ENCODE results near the gene SEC14L5.

Gene SEC14L5

GRCh38 chr16:4976611-4977145 lies 18.5 kb downstream of the SEC14L5 start:
- Mint-ChIP-seq H3K4me1 (ENCODE audit: low read depth) (peaks cover 28% of the 10 kb centered on the region), H3K9me3 (no peaks in the 10 kb centered on the region), H3K27me3 (peaks cover 39% of the 10 kb centered on the region), H3K27ac (no peak overlapping the region), H3K4me3 (no peak overlapping the region), H3K36me3 (ENCODE audit: low read depth) (no peaks in the 10 kb centered on the region)
- intact Hi-C loops (cut with micrococcal nuclease), result loop anchor here (2.0 kb wide), 1 partner anchor 18 kb away; the partner anchor contains the start of gene SEC14L5

GRCh38 chr16:4979164-4979563 lies 21.0 kb downstream of the SEC14L5 start:
- no peaks in the 10 kb centered on the region for H3K36me3 Mint-ChIP-seq (ENCODE audit: low read depth)
- intact Hi-C loops (cut with micrococcal nuclease), result no loop called here
- no peaks in the 10 kb centered on the region for H3K9me3 Mint-ChIP-seq
- H3K27ac Mint-ChIP-seq, result peak overlapping the region; percentile 2
- peaks cover 35% of the 10 kb centered on the region for H3K27me3 Mint-ChIP-seq
- H3K4me3 Mint-ChIP-seq, result no peak overlapping the region
- peaks cover 18% of the 10 kb centered on the region for H3K4me1 Mint-ChIP-seq (ENCODE audit: low read depth)

- Mint-ChIP-seq H3K36me3 (ENCODE audit: low read depth) (no peaks in the 10 kb centered on the region), H3K27ac (peak overlapping the region; percentile 56), H3K27me3 (peaks cover 38% of the 10 kb centered on the region), H3K4me1 (ENCODE audit: low read depth) (peaks cover 18% of the 10 kb centered on the region), H3K4me3 (no peak overlapping the region), H3K9me3 (no peaks in the 10 kb centered on the region)
- intact Hi-C loops (cut with micrococcal nuclease), result no loop called here
Measured at GRCh38 chr16:4979736-4980660, 21.9 kb downstream of the SEC14L5 start.

- Mint-ChIP-seq H3K4me1 (ENCODE audit: low read depth) (peaks cover 14% of the 10 kb centered on the region), H3K4me3 (no peak overlapping the region), H3K9me3 (no peaks in the 10 kb centered on the region), H3K27me3 (peaks cover 42% of the 10 kb centered on the region), H3K27ac (peak overlapping the region; percentile 56), H3K36me3 (ENCODE audit: low read depth) (no peaks in the 10 kb centered on the region)
- intact Hi-C loops (cut with micrococcal nuclease), result no loop called here
Measured at GRCh38 chr16:4980691-4981090, 22.6 kb downstream of the SEC14L5 start.

- no peaks in the 10 kb centered on the region for H3K9me3 Mint-ChIP-seq
- no peaks in the 10 kb centered on the region for H3K36me3 Mint-ChIP-seq (ENCODE audit: low read depth)
- H3K4me3 Mint-ChIP-seq, result no peak overlapping the region
- intact Hi-C loops (cut with micrococcal nuclease), result no loop called here
- H3K27ac Mint-ChIP-seq, result no peak overlapping the region
- peaks cover 11% of the 10 kb centered on the region for H3K4me1 Mint-ChIP-seq (ENCODE audit: low read depth)
- H3K27me3 Mint-ChIP-seq, result peaks cover 50% of the 10 kb centered on the region
Measured at GRCh38 chr16:4981473-4981872, 23.3 kb downstream of the SEC14L5 start.

GRCh38 chr16:4982056-4982867 lies 24.1 kb downstream of the SEC14L5 start:
- Mint-ChIP-seq H3K4me1 (ENCODE audit: low read depth) (peaks cover 12% of the 10 kb centered on the region), H3K27ac (no peak overlapping the region), H3K36me3 (ENCODE audit: low read depth) (no peaks in the 10 kb centered on the region), H3K27me3 (peaks cover 56% of the 10 kb centered on the region), H3K4me3 (no peak overlapping the region), H3K9me3 (no peaks in the 10 kb centered on the region)
- intact Hi-C loops (cut with micrococcal nuclease), result no loop called here

- Mint-ChIP-seq H3K27me3 (peaks cover 69% of the 10 kb centered on the region), H3K4me1 (ENCODE audit: low read depth) (peaks cover 19% of the 10 kb centered on the region), H3K36me3 (ENCODE audit: low read depth) (no peaks in the 10 kb centered on the region), H3K4me3 (no peak overlapping the region), H3K9me3 (no peaks in the 10 kb centered on the region), H3K27ac (no peak overlapping the region)
- intact Hi-C loops (cut with micrococcal nuclease), result no loop called here
Measured at GRCh38 chr16:4984174-4984990, 26.3 kb downstream of the SEC14L5 start.

- H3K4me3 Mint-ChIP-seq, result no peak overlapping the region
- H3K36me3 Mint-ChIP-seq (ENCODE audit: low read depth), result no peaks in the 10 kb centered on the region
- intact Hi-C loops (cut with micrococcal nuclease), result no loop called here
- H3K27ac Mint-ChIP-seq, result no peak overlapping the region
- H3K4me1 Mint-ChIP-seq (ENCODE audit: low read depth), result peaks cover 8% of the 10 kb centered on the region
- H3K27me3 Mint-ChIP-seq, result peaks cover 60% of the 10 kb centered on the region
- H3K9me3 Mint-ChIP-seq, result no peaks in the 10 kb centered on the region
Measured at GRCh38 chr16:4987250-4987579, 29.1 kb downstream of the SEC14L5 start.

- H3K27ac Mint-ChIP-seq, result no peak overlapping the region
- no peaks in the 10 kb centered on the region for H3K9me3 Mint-ChIP-seq
- intact Hi-C loops (cut with micrococcal nuclease), result no loop called here
- H3K36me3 Mint-ChIP-seq (ENCODE audit: low read depth), result no peaks in the 10 kb centered on the region
- H3K27me3 Mint-ChIP-seq, result peaks cover 59% of the 10 kb centered on the region
- peak overlapping the region; percentile 32 for H3K4me3 Mint-ChIP-seq
- H3K4me1 Mint-ChIP-seq (ENCODE audit: low read depth), result peaks cover 8% of the 10 kb centered on the region
Measured at GRCh38 chr16:4987580-4988374, 29.6 kb downstream of the SEC14L5 start.

- Mint-ChIP-seq H3K4me3 (no peak overlapping the region), H3K36me3 (ENCODE audit: low read depth) (no peaks in the 10 kb centered on the region), H3K27ac (no peak overlapping the region), H3K9me3 (no peaks in the 10 kb centered on the region), H3K4me1 (ENCODE audit: low read depth) (peaks cover 8% of the 10 kb centered on the region), H3K27me3 (peaks cover 59% of the 10 kb centered on the region)
- intact Hi-C loops (cut with micrococcal nuclease), result no loop called here
Measured at GRCh38 chr16:4988647-4989046, 30.5 kb downstream of the SEC14L5 start.

GRCh38 chr16:4989391-4990006 lies 31.4 kb downstream of the SEC14L5 start:
- Mint-ChIP-seq H3K27ac (no peak overlapping the region), H3K36me3 (ENCODE audit: low read depth) (no peaks in the 10 kb centered on the region), H3K9me3 (no peaks in the 10 kb centered on the region), H3K4me3 (no peak overlapping the region), H3K27me3 (peaks cover 56% of the 10 kb centered on the region), H3K4me1 (ENCODE audit: low read depth) (peaks cover 8% of the 10 kb centered on the region)
- intact Hi-C loops (cut with micrococcal nuclease), result no loop called here

- Mint-ChIP-seq H3K9me3 (no peaks in the 10 kb centered on the region), H3K4me3 (no peak overlapping the region), H3K36me3 (ENCODE audit: low read depth) (no peaks in the 10 kb centered on the region), H3K27ac (no peak overlapping the region), H3K4me1 (ENCODE audit: low read depth) (peaks cover 8% of the 10 kb centered on the region), H3K27me3 (peaks cover 57% of the 10 kb centered on the region)
- intact Hi-C loops (cut with micrococcal nuclease), result no loop called here
Measured at GRCh38 chr16:4990415-4990814, 32.3 kb downstream of the SEC14L5 start.
